GM12801 (cell line): ENCODE results near the gene TYRO3.

Source experiments
- CTCF ChIP-seq: IDR thresholded peaks from one replicate; pipeline ENCODE4 v1.5.1; 2011; ENCODE audit warnings: control low read depth; ENCODE audit not compliant: insufficient read length; ENCODE audit errors: extremely low read depth

The TYRO3 gene

GRCh38 chr15:41543521-41543870 is 15.5 kb upstream of the TYRO3 start:
- TF ChIP-seq CTCF, result no peak

DNA sequence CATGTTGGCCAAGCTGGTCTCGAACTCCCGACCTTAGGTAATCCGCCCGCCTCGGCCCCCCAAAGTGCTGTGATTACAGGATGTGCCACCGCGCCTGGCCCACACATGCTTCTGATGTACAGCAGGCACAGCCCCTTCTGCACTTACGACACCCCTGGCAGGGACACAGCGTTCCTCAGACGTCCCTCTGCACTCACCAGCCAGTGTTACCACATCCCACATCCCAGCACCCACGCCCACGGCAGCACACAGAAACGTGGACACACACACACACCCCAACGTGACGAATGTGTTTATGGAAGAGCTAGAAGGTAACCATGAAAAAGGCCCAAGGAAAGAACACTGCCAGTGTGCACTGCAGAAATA is 14.4 kb upstream of the TYRO3 start:
- TF ChIP-seq CTCF, result no peak

GRCh38 chr15:41545218-41545617 is 13.8 kb upstream of the TYRO3 start:
- TF ChIP-seq CTCF, result no peak

- TF ChIP-seq CTCF, result no peak
Measured at GRCh38 chr15:41546851-41547786, 11.9 kb upstream of the TYRO3 start.

GRCh38 chr15:41550066-41550775 is 8.8 kb upstream of the TYRO3 start:
- TF ChIP-seq CTCF, result no peak

DNA sequence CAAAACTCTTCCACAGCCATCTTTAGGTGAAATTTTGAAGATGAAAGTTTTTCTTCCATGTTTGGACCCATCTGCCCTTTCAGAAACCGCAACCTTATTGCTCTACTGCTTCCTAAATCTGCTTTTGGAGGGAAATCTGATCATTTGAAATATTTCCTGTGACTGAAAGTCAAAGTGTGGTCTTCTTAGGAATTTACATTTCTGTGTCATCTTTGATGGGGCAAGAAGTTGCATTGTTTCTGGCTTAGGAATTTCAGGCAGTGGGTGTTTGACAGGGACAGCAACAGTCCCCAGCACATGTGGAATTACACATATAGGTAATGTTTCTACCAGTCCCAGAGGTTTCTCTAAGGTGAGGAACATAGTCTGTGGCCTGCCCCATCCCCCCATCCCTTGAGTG is 5.3 kb upstream of the TYRO3 start:
- TF ChIP-seq CTCF, result no peak

- no peak for TF ChIP-seq CTCF
Measured at GRCh38 chr15:41554343-41554742, 4.7 kb upstream of the TYRO3 start.
